Lower leg skin (tissue), 4 donors: ENCODE data around the gene SLC34A3. TPM values are rescaled to one million over a fixed set of nuclear protein-coding genes. Genes with fewer than 3 reads are reported as not detected.

Experiments used
- DNase-seq, 2 donors: peaks; one replicate each; pipeline ENCODE4 v3.0.0-alpha.2; 2019; ENCODE audit warnings: low spot score in 2 of 2
- H3K4me3 ChIP-seq: fragments of 200-600 bp; sonication (generic); 2 replicates; pipeline ENCODE4 v1.5.1; 2017; ENCODE audit warnings: mild to moderate bottlenecking, low read depth; ENCODE audit not compliant: poor library complexity, severe bottlenecking
- POLR2A ChIP-seq, 2 donors: fragments of 450-650 bp; IDR thresholded peaks; one replicate each; pipeline ENCODE4 v1.6.1; 2016 to 2017; ENCODE audit warnings: antibody characterized with exemption in 2 of 2, mild to moderate bottlenecking in 1 of 2, moderate library complexity in 1 of 2
- WGBS, 2 donors: methylation state at CpG; one replicate each; pipeline ENCODE4 v1.1.5; 2018; 5-methylcytosine and 5-hydroxymethylcytosine counted together
- intact Hi-C: fragments of 100-400 bp; cut with DNase I; formaldehyde crosslinking; loops from one replicate; pipeline ENCODE4 v1.15.0; 2023; ENCODE audit warnings: low total_unique reads
- total RNA-seq, 4 donors: library from RNA; depleted of rRNA; stranded (reverse); fragments of >200 nt; gene quantifications; one replicate each; pipeline ENCODE4 v1.1.0, GENCODE V29; 2016
- TF ChIP-seq, protein P1 (sequence below), 3 donors: fragments of 450-650 bp; IDR thresholded peaks; one replicate each; pipeline ENCODE4 v1.5.1; 2016; ENCODE audit warnings: antibody characterized with exemption in 3 of 3, mild to moderate bottlenecking in 3 of 3, moderate library complexity in 2 of 3

Gene SLC34A3
- total RNA-seq, result 1 to 10 TPM in 1 of 4 donors, not detected in 3; 1.6 TPM

DNA sequence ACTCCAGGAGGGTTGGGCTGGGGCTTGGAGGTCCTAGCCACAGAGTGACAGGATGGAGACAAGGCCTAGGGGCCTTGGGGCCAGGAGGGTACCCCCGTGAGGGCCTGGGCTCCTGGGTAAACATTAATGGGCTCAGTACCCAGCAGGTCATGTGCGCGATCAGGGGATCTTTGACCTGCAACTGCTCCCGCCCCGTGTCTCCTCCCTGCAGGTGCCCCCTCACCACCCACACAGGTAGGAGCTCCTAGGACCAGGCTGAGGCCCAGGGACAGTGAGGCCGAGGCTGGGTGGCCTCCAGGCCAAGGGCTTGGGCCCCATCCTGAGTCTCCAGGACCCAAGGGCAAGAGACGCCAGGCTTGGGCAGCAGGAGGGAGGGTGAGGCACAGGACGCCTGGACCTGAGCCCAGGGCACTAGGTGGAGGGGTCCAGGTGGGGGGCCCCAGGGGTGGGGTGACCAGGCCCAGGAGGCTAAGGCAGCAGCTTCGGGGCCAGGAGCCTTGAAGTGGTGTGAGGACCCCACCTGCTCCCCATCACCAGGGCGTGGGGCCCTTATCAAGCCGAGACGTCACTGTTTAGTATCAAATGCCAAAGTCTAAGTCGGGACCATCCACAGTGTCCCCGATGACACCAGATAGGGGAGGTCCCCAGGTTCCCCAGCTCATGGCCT lies at the start of gene SLC34A3:
Gene SLC34A3, plus strand, starts transcription at position 197 of the 667 bp plus-strand sequence. CDS start 802 bp downstream, outside the sequence.
- no peak for TF ChIP-seq POLR2A (IDR thresholded peaks at IDR 0.05)
- TF ChIP-seq, protein P1, sequence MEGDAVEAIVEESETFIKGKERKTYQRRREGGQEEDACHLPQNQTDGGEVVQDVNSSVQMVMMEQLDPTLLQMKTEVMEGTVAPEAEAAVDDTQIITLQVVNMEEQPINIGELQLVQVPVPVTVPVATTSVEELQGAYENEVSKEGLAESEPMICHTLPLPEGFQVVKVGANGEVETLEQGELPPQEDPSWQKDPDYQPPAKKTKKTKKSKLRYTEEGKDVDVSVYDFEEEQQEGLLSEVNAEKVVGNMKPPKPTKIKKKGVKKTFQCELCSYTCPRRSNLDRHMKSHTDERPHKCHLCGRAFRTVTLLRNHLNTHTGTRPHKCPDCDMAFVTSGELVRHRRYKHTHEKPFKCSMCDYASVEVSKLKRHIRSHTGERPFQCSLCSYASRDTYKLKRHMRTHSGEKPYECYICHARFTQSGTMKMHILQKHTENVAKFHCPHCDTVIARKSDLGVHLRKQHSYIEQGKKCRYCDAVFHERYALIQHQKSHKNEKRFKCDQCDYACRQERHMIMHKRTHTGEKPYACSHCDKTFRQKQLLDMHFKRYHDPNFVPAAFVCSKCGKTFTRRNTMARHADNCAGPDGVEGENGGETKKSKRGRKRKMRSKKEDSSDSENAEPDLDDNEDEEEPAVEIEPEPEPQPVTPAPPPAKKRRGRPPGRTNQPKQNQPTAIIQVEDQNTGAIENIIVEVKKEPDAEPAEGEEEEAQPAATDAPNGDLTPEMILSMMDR (IDR thresholded peaks at IDR 0.05), result no peak
- no peak within 1 kb of the TSS for H3K4me3 ChIP-seq
- WGBS, 2 donors, result 69 to 74% methylated on average over 7 to 11 of the region's 14 CpGs
- intact Hi-C loops, result loop anchor here (2.0 kb wide), 1 partner anchor 56 kb away; no protein-coding TSS in a partner anchor
- DNase-seq, result no peak

DNA sequence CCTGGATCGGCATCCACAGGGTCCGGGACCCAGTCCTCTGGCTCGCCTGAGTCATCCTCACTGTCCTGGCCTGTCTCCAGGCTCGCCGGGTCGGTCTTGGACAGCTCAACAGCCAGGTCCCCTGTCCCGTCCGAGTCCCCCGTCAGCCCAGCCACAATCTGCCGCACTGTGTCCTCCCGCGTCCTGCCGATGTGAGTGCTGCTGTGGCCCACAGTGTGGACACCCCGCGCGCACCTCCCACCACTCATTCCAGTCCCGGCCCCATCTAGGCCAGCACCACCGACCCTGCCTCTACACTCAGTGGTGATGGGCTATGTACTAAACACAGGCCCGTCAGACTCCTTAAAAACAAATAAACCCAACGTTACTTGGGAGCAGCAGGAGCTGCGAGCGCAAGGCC lies 49.0 kb upstream of the SLC34A3 start:
- H3K4me3 ChIP-seq, result no peak overlapping the region
- no peak for DNase-seq
- no peak for TF ChIP-seq POLR2A (IDR thresholded peaks at IDR 0.05)
- TF ChIP-seq, protein P1 (IDR thresholded peaks at IDR 0.05), result no peak
- intact Hi-C loops, result no loop called here
- 91 to 95% methylated on average over 22 of the region's 22 CpGs for WGBS, 2 donors

DNA sequence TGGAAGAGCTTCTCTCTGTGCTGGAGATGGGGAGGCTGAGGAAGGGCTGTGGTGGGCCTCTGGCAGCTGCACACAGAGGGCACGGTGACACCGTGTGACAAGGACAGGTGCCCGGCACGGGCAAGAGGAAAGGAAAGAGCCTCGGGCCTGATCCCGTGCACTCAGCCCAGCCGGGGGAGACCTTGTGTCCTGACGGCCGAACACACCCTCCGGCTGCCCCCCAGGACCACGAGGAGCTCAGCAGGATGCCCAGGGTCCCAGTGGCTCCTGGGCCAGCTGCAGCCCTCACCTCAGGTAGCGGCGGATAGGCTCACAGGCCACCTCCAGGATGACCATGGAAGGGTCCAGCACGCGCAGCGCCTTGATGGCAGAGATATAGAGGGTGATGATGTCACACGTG lies 47.9 kb upstream of the SLC34A3 start:
- no peak for DNase-seq
- no peak overlapping the region for H3K4me3 ChIP-seq
- intact Hi-C loops, result no loop called here
- WGBS, 2 donors, result 93 to 96% methylated on average over 17 of the region's 17 CpGs
- TF ChIP-seq, protein P1 (IDR thresholded peaks at IDR 0.05), result no peak
- TF ChIP-seq POLR2A (IDR thresholded peaks at IDR 0.05), result no peak

DNA sequence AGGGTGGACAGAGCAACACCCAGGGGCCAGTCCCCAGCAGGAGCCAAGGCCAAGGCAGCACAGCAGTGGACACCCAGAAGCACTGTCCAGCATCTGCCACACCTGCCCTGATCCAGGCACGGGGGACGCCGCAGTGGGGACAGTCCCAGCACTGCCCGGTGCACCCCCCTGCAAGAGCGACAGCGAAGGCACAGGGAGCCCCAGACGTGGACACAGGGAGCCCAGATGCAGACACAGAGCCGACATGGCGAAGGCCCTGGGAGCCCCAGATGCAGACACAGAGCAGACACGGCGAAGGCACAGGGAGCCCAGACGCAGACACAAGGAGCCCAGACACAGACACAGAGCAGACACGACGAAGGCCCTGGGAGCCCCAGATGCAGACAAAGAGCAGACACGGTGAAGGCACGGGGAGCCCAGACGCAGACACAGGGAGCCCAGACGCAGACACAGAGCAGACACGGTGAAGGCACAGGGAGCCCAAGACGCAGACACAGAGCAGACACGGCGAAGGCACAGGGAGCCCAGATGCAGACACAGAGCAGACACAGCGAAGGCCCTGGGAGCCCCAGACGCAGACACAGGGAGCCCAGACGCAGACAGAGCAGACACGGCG lies 46.6 kb upstream of the SLC34A3 start:
- no peak overlapping the region for H3K4me3 ChIP-seq
- TF ChIP-seq, protein P1 (IDR thresholded peaks at IDR 0.05), result no peak
- TF ChIP-seq POLR2A (IDR thresholded peaks at IDR 0.05), result no peak
- 92 to 93% methylated on average over 27 of the region's 27 CpGs for WGBS, 2 donors
- DNase-seq, result no peak
- intact Hi-C loops, result no loop called here

DNA sequence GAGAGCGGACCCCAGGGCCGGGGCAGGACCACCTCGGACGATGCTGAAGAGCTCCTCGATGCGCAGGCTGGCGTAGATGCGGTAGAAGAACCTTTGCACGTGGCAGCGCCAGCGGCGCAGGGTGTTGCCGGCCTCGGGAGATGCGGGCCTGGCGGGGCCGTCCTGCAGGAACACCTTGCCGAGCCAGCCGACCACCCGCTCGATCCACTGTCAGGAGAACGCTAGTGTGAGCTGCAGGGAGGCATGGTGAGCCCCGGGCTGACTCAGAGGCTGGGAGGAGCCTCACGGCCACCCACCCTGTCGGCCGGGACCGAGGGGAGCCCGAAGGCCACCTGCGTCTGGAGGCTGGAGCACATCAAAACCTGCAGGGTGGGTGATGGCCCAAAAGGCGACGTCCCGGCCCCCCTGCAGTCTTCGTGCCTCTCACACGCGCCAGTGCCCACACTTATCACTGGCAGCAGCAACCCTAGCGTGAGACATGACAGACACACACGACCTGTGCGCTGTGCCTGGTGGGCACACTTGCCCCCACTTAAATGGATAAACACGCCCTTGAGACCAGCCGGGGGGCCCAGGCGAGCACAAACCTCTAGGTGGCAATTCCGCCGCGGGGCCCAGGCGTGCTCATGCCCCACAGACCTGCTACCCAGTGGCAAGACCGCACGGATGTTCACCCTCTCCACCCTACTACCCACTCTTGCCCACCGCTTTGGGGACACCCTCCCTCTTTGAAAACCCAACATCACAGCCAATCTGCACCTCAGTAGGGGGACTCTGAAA lies 45.6 kb upstream of the SLC34A3 start:
- H3K4me3 ChIP-seq, result no peak overlapping the region
- TF ChIP-seq, protein P1 (IDR thresholded peaks at IDR 0.05), result no peak
- no peak for TF ChIP-seq POLR2A (IDR thresholded peaks at IDR 0.05)
- WGBS, 2 donors, result 92 to 95% methylated on average over 47 to 48 of the region's 48 CpGs
- intact Hi-C loops, result loop anchor here (5.0 kb wide), 1 partner anchor 78 kb away; no protein-coding TSS in a partner anchor
- DNase-seq, result no peak
